ENCODE data around the gene ENAM.

- TF ChIP-seq CTCF (conservative IDR thresholded peaks at IDR 0.05 in 1 of 2, IDR thresholded peaks at IDR 0.05 in 1 of 2; ENCODE audit: low read depth in 1 of 2, low read length in 2 of 2) (no peak), EZH2 (IDR thresholded peaks at IDR 0.05; ENCODE audit: low read length, missing control alignments) (no peak)
These were observed 5.2 kb upstream of the ENAM start for GRCh38 chr4:70623323-70623722.
